GM13977 (cell line): Measurements from ENCODE around the gene CACNG8.

Experiments used
- DNase-seq: peaks from one replicate; pipeline ENCODE4 v3.0.0; 2012; ENCODE audit warnings: low spot score
- CTCF ChIP-seq: IDR thresholded peaks from 2 replicates; pipeline ENCODE4 v1.5.1; 2012; ENCODE audit warnings: mild to moderate bottlenecking, control low read depth; ENCODE audit not compliant: insufficient read depth; ENCODE audit errors: extremely low read depth, missing control alignments
- in situ Hi-C: fragments of 300-500 bp; cut with MboI; formaldehyde crosslinking; loops from one replicate; pipeline ENCODE4 v1.12.0; 2022; ENCODE audit warnings: low sequenced_read_pairs, low pct_unique_long_range_greater_than_20kb, mixed read lengths, inconsistent platforms; ENCODE audit not compliant: unreplicated experiment

The CACNG8 gene

GRCh38 chr19:53960187-53960586 lies 2.5 kb upstream of the CACNG8 start:
- no peak for TF ChIP-seq CTCF
- in situ Hi-C loops = no loop called here
- DNase-seq = no peak

- in situ Hi-C loops = no loop called here
- no peak for TF ChIP-seq CTCF
- no peak for DNase-seq
Observed at GRCh38 chr19:53960886-53961285, 1.9 kb upstream of the CACNG8 start.

- DNase-seq = no peak
- no peak for TF ChIP-seq CTCF
- in situ Hi-C loops = no loop called here
Observed at GRCh38 chr19:53961523-53962356, 997 bp upstream of the CACNG8 start.

- no peak for DNase-seq
- TF ChIP-seq CTCF = no peak
- in situ Hi-C loops = no loop called here
Observed at GRCh38 chr19:53965091-53965490, 2.4 kb downstream of the CACNG8 start.

- no peak for DNase-seq
- in situ Hi-C loops = no loop called here
- TF ChIP-seq CTCF = no peak
Observed at GRCh38 chr19:53966931-53967330, 4.2 kb downstream of the CACNG8 start.

GRCh38 chr19:53969366-53969765 lies 6.6 kb downstream of the CACNG8 start:
- no peak for DNase-seq
- no peak for TF ChIP-seq CTCF
- in situ Hi-C loops = no loop called here
